ENCODE measurements around the gene THAP12. TPM values are rescaled to one million over a fixed set of nuclear protein-coding genes. Genes with fewer than 3 reads are reported as not detected.

Gene THAP12
- total RNA-seq, 4 donors from 2014 or later, result 6.4 to 26.9 (median 17.4) TPM

DNA sequence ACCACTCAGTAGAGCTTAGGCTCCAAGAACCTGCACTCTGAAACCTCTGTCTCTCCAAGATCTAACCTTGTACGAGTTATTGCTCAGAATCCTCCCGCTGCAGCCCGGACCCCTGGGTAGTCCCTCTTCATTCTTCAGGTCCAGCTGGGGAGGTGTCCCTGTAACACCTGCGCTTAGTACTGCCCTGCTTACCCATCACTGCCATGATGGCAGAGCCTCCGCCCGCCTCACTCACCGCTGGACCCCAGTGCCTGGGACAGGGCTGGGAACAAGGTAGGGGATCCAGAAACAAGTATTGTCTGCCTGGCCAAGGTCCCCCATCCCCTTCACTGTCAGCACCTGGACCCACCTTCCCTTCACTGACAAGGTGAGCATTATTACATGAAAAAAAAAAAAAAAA lies 50.3 kb downstream of the THAP12 start:
- peaks cover 0 to 9% (median 8%) of the 10 kb centered on the region in 3 donors for H3K9me3 ChIP-seq
- no peak overlapping the region for H3K4me3 ChIP-seq
- no peaks in the 10 kb centered on the region for H3K36me3 ChIP-seq
- H3K27me3 ChIP-seq, result peaks cover 0 to 5% (median 0%) of the 10 kb centered on the region in 4 donors
- intact Hi-C loops (cut with DNase I), result no loop called here
- H3K27ac ChIP-seq, result no peak overlapping the region
- no peaks in the 10 kb centered on the region for H3K4me1 ChIP-seq
- no peak for DNase-seq
- no peak for TF ChIP-seq POLR2A (IDR thresholded peaks at IDR 0.05)
- TF ChIP-seq, protein P1, sequence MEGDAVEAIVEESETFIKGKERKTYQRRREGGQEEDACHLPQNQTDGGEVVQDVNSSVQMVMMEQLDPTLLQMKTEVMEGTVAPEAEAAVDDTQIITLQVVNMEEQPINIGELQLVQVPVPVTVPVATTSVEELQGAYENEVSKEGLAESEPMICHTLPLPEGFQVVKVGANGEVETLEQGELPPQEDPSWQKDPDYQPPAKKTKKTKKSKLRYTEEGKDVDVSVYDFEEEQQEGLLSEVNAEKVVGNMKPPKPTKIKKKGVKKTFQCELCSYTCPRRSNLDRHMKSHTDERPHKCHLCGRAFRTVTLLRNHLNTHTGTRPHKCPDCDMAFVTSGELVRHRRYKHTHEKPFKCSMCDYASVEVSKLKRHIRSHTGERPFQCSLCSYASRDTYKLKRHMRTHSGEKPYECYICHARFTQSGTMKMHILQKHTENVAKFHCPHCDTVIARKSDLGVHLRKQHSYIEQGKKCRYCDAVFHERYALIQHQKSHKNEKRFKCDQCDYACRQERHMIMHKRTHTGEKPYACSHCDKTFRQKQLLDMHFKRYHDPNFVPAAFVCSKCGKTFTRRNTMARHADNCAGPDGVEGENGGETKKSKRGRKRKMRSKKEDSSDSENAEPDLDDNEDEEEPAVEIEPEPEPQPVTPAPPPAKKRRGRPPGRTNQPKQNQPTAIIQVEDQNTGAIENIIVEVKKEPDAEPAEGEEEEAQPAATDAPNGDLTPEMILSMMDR (IDR thresholded peaks at IDR 0.05), result no peak
- 94 to 95% methylated on average over 6 to 7 of the region's 7 CpGs for WGBS, 2 donors

- WGBS, 2 donors, result 55 to 100% methylated on average over 2 of the region's 4 CpGs
- TF ChIP-seq, protein P1 (IDR thresholded peaks at IDR 0.05), result no peak
- TF ChIP-seq POLR2A (IDR thresholded peaks at IDR 0.05), result no peak
- H3K27ac ChIP-seq, result no peak overlapping the region
- no peaks in the 10 kb centered on the region for H3K36me3 ChIP-seq
- H3K27me3 ChIP-seq, result peaks cover 0 to 5% (median 0%) of the 10 kb centered on the region in 4 donors
- DNase-seq, result no peak
- H3K4me1 ChIP-seq, result no peaks in the 10 kb centered on the region
- H3K9me3 ChIP-seq, result peaks cover 0 to 5% (median 5%) of the 10 kb centered on the region in 3 donors
- no peak overlapping the region for H3K4me3 ChIP-seq
- intact Hi-C loops (cut with DNase I), result no loop called here
These were observed 50.9 kb downstream of the THAP12 start for GRCh38 chr11:76329983-76330382.

DNA sequence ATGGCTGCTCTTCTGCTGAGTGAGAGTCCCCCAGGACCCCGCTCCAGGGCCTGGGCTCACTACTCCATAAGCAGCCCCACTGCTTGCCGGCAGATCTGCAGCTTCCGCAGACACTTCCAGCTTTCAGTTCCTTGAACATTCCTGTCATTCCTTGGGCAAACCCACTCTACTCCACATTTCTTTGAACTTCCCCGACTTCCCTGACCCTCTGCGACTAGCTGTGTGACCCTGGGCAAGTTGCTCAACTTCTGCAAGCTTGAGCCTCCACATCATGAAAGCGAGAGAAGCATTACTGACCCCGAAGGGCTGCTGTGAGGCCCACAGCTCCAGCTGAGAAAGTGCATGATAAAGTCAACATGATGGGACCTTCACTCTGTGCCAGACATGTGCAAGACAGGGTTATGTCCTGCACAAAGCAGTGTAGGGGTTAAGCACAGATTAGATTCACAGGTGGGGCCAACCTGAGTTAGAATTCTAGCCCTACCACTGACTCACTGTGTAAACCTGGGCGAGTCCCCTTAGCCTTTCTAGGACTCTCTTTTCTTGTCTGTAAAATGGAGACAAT lies 51.8 kb downstream of the THAP12 start:
- Histone ChIP-seq H3K4me3 (no peak overlapping the region), H3K4me1 (no peaks in the 10 kb centered on the region), H3K36me3 (no peaks in the 10 kb centered on the region), H3K9me3 (no peaks in the 10 kb centered on the region), H3K27me3 (peaks cover 0 to 5% (median 0%) of the 10 kb centered on the region in 4 donors), H3K27ac (no peak overlapping the region)
- DNase-seq, result no peak
- TF ChIP-seq, protein P1 (IDR thresholded peaks at IDR 0.05), result no peak
- no peak for TF ChIP-seq POLR2A (IDR thresholded peaks at IDR 0.05)
- intact Hi-C loops (cut with DNase I), result no loop called here
- WGBS, 2 donors, result 74 to 77% methylated on average over 7 of the region's 8 CpGs

DNA sequence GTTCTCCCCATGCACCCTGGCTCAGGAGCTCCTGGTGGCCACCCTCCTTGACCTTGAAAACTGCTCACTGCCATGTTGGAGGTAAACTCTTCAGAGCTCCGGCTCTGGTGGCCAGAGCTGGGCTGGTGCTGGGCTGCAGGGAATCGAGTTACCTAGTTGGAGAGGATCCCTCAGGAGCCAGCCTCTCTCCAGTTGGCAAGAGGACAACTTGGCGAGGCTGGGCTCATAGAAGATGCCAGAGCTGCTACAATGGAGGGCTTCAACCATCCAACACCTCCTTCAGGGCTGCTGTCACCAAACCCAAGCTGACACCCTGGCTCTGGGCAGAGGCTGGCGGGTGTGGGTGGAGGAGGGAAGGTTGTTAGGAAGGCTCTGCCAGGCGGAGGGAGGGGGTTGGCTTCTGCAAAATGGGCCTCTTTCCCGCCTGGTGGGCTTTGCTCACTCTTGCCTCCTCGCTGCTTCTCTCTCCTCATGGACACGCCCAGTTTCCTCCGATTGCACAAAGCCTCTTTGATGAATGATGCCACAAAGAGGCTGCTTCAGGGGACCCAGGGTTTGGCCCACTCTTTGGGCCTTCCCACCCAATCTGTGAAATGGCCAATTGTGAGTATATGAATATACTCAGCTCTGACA lies 53.1 kb downstream of the THAP12 start:
- 82 to 93% methylated on average over 5 to 6 of the region's 9 CpGs for WGBS, 2 donors
- Histone ChIP-seq H3K27ac (no peak overlapping the region), H3K9me3 (no peaks in the 10 kb centered on the region), H3K27me3 (peaks cover 0 to 16% (median 0%) of the 10 kb centered on the region in 4 donors), H3K4me3 (no peak overlapping the region), H3K36me3 (no peaks in the 10 kb centered on the region), H3K4me1 (no peaks in the 10 kb centered on the region)
- TF ChIP-seq POLR2A (IDR thresholded peaks at IDR 0.05), result no peak
- TF ChIP-seq, protein P1 (IDR thresholded peaks at IDR 0.05), result no peak
- intact Hi-C loops (cut with DNase I), result no loop called here
- no peak for DNase-seq

DNA sequence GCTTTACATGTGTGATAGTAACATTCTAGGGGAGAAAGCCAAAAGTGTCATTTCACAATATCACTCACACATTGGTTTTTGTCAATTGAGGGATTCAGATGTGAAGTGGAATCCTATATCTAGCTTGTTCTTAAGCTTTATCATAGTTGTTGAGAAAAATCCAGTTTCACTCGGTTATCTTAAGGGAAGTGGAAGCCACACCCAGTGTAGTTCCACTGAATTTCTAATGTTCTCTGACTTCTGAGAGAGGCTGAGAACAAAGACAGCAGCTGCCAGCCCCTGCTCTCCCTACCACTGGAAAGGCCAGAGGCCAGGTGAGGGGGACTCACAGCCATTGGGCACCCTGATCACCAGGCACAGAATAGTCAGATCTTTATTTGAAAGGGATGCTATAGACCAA lies 53.7 kb downstream of the THAP12 start:
- Histone ChIP-seq H3K36me3 (no peaks in the 10 kb centered on the region), H3K9me3 (no peaks in the 10 kb centered on the region), H3K27ac (no peak overlapping the region), H3K4me1 (peaks cover 0 to 1% (median 1%) of the 10 kb centered on the region in 3 donors), H3K4me3 (no peak overlapping the region), H3K27me3 (peaks cover 0 to 23% (median under 1%) of the 10 kb centered on the region in 4 donors)
- TF ChIP-seq, protein P1 (IDR thresholded peaks at IDR 0.05), result no peak
- DNase-seq, result no peak
- intact Hi-C loops (cut with DNase I), result no loop called here
- 47 to 58% methylated on average over 1 of the region's 1 CpG for WGBS, 2 donors
